Activated T-cell treated with anti-CD3 and anti-CD28 coated beads for 48 hours (primary cell): Measurements from ENCODE around the gene CLCN1.

Source experiments
- DNase-seq: peaks from one replicate; pipeline ENCODE4 v3.0.0-alpha.2; 2020; ENCODE audit warnings: low read depth

Gene CLCN1

GRCh38 chr7:143399151-143399550 is 83.2 kb downstream of the CLCN1 start:
- DNase-seq = no peak

DNA sequence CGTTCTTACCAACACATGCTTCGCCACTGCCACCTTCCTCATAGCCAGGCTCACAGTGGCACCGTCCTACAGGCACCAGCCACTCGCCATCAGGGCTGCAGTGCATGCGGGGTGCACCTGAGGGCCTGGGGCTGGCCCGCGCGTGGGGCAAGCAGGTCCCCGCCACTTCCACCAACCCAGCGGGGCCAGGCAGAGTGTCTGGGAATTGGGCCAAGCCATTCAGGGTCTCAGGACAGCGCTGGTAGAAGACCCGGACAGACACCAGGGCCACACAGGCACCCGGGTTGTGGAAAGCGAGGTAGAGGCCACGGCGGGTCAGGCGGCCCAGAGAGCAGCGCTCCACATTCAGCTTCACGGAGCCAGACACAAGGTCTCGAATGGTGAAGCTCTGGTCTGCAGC is 83.7 kb downstream of the CLCN1 start:
- no peak for DNase-seq

DNA sequence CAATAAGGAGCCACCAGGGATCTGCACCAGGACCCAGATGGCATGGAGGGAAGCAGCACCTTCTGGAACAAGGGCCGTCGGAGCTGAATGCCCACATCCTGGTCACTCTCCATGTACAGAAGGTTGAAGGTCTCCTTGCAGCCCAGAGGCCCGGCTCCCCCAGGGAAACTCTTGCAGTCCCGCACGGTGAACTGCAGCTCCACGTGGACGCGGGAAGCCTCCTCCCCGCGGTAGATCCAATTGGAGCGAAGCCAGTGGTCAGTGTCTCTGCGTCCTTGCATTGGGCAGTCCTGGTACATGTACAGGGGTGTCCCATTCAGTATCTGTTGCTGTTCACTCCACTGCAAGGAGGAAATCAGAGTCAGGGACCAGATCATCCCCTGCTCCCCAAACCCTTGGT is 85.4 kb downstream of the CLCN1 start:
- DNase-seq = no peak
